Measurements from ENCODE around the gene PERM1.

DNA sequence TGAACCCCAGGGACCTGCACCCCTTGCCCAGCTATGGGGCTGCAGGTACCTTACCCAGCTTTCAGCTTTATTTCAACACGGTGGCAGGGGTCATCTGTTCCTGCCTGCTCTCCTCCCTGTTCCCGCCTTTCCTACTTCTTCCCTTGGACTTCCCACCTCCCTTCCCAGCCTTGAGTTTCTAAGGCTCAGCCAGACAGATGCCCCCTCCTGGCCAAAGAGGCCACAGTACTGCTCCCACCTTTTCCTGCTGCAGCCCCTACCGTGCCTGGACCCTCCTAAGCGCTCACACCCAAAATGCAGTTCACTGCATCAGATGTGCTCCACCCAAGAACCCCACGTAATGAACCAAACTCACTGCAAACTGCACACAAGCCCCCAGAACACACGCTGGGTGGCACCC lies 30.5 kb downstream of the PERM1 start:
- TF ChIP-seq, protein P1, sequence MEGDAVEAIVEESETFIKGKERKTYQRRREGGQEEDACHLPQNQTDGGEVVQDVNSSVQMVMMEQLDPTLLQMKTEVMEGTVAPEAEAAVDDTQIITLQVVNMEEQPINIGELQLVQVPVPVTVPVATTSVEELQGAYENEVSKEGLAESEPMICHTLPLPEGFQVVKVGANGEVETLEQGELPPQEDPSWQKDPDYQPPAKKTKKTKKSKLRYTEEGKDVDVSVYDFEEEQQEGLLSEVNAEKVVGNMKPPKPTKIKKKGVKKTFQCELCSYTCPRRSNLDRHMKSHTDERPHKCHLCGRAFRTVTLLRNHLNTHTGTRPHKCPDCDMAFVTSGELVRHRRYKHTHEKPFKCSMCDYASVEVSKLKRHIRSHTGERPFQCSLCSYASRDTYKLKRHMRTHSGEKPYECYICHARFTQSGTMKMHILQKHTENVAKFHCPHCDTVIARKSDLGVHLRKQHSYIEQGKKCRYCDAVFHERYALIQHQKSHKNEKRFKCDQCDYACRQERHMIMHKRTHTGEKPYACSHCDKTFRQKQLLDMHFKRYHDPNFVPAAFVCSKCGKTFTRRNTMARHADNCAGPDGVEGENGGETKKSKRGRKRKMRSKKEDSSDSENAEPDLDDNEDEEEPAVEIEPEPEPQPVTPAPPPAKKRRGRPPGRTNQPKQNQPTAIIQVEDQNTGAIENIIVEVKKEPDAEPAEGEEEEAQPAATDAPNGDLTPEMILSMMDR (conservative IDR thresholded peaks at IDR 0.05; ENCODE audit: low read length): peak; percentile 49
- TF ChIP-seq EZH2phosphoT487 (IDR thresholded peaks at IDR 0.05; ENCODE audit: borderline replicate concordance): no peak

All from Loucy (cell line).